HEK293 (cell line): ENCODE results near the gene YARS2.

Experiments
- GLIS2 ChIP-seq: fragments of 450-650 bp; formaldehyde crosslinking; IDR thresholded peaks from 2 replicates; pipeline ENCODE4 v1.5.1; 2016; ENCODE audit warnings: missing biosample characterization, missing genetic modification characterization
- KLF7 ChIP-seq: fragments of 450-650 bp; formaldehyde crosslinking; IDR thresholded peaks from 2 replicates; pipeline ENCODE4 v1.5.1; 2016; ENCODE audit warnings: missing biosample characterization, missing genetic modification characterization, borderline replicate concordance
- KLF9 ChIP-seq: fragments of 450-650 bp; formaldehyde crosslinking; IDR thresholded peaks from 2 replicates; pipeline ENCODE4 v1.5.1; 2016; ENCODE audit warnings: missing biosample characterization, missing genetic modification characterization, low read depth
- PRDM10 ChIP-seq: fragments of 450-650 bp; formaldehyde crosslinking; IDR thresholded peaks from 2 replicates; pipeline ENCODE4 v1.5.1; 2016; ENCODE audit warnings: missing biosample characterization, missing genetic modification characterization
- ZBTB1 ChIP-seq: fragments of 450-650 bp; formaldehyde crosslinking; IDR thresholded peaks from 2 replicates; pipeline ENCODE4 v1.5.1; 2016; ENCODE audit warnings: missing biosample characterization, missing genetic modification characterization
- ZBTB10 ChIP-seq: fragments of 450-650 bp; formaldehyde crosslinking; IDR thresholded peaks from 2 replicates; pipeline ENCODE4 v1.5.1; 2016; ENCODE audit warnings: missing biosample characterization, missing genetic modification characterization
- ZBTB11 ChIP-seq: fragments of 450-650 bp; formaldehyde crosslinking; conservative IDR thresholded peaks from 2 replicates; pipeline ENCODE4 v1.5.1; 2016; ENCODE audit warnings: low read depth, missing biosample characterization, missing genetic modification characterization
- ZBTB20 ChIP-seq: fragments of 450-650 bp; formaldehyde crosslinking; IDR thresholded peaks from 2 replicates; pipeline ENCODE4 v1.5.1; 2016; ENCODE audit warnings: missing biosample characterization, missing genetic modification characterization
- ZBTB48 ChIP-seq: fragments of 450-650 bp; formaldehyde crosslinking; IDR thresholded peaks from 2 replicates; pipeline ENCODE4 v1.5.1; 2016; ENCODE audit warnings: missing biosample characterization, missing genetic modification characterization
- ZBTB8A ChIP-seq: fragments of 450-650 bp; formaldehyde crosslinking; IDR thresholded peaks from 2 replicates; pipeline ENCODE4 v1.5.1; 2016; ENCODE audit warnings: missing biosample characterization, missing genetic modification characterization
- ZEB2 ChIP-seq: fragments of 450-650 bp; formaldehyde crosslinking; IDR thresholded peaks from 2 replicates; pipeline ENCODE4 v1.5.1; 2016; ENCODE audit warnings: missing biosample characterization, missing genetic modification characterization
- ZFP3 ChIP-seq: fragments of 450-650 bp; formaldehyde crosslinking; IDR thresholded peaks from 2 replicates; pipeline ENCODE4 v1.5.1; 2016; ENCODE audit warnings: low read depth, missing biosample characterization, missing genetic modification characterization
- ZNF132 ChIP-seq: fragments of 450-650 bp; formaldehyde crosslinking; IDR thresholded peaks from 2 replicates; pipeline ENCODE4 v1.5.1; 2017; ENCODE audit warnings: missing biosample characterization, missing genetic modification characterization, borderline replicate concordance
- ZNF16 ChIP-seq: fragments of 450-650 bp; formaldehyde crosslinking; IDR thresholded peaks from 2 replicates; pipeline ENCODE4 v1.5.1; 2016; ENCODE audit warnings: low read depth, missing biosample characterization, missing genetic modification characterization
- ZNF174 ChIP-seq: fragments of 450-650 bp; formaldehyde crosslinking; IDR thresholded peaks from 2 replicates; pipeline ENCODE4 v1.5.0; 2017; ENCODE audit warnings: missing biosample characterization, mild to moderate bottlenecking, missing genetic modification characterization
- ZNF184 ChIP-seq: fragments of 450-650 bp; IDR thresholded peaks from 2 replicates; pipeline ENCODE4 v1.5.1; 2018; ENCODE audit warnings: missing biosample characterization, mild to moderate bottlenecking, missing genetic modification characterization
- ZNF394 ChIP-seq: fragments of 450-650 bp; formaldehyde crosslinking; IDR thresholded peaks from 2 replicates; pipeline ENCODE4 v1.5.1; 2016; ENCODE audit warnings: missing biosample characterization, missing genetic modification characterization, mild to moderate bottlenecking, moderate library complexity, borderline replicate concordance
- ZNF449 ChIP-seq: fragments of 450-650 bp; formaldehyde crosslinking; IDR thresholded peaks from 2 replicates; pipeline ENCODE4 v1.5.1; 2017; ENCODE audit warnings: missing biosample characterization, mild to moderate bottlenecking, missing genetic modification characterization, moderate library complexity
- ZNF548 ChIP-seq: fragments of 450-650 bp; formaldehyde crosslinking; IDR thresholded peaks from 2 replicates; pipeline ENCODE4 v1.5.1; 2016; ENCODE audit warnings: missing biosample characterization, missing genetic modification characterization
- ZNF660 ChIP-seq: fragments of 450-650 bp; IDR thresholded peaks from 2 replicates; pipeline ENCODE4 v1.5.1; 2018; ENCODE audit warnings: missing biosample characterization, mild to moderate bottlenecking, missing genetic modification characterization
- ZNF664 ChIP-seq: fragments of 450-650 bp; formaldehyde crosslinking; IDR thresholded peaks from 2 replicates; pipeline ENCODE4 v1.5.1; 2016; ENCODE audit warnings: missing biosample characterization, missing genetic modification characterization
- ZNF747 ChIP-seq: fragments of 450-650 bp; formaldehyde crosslinking; IDR thresholded peaks from 2 replicates; pipeline ENCODE4 v1.5.1; 2016; ENCODE audit warnings: missing biosample characterization, missing genetic modification characterization
- ZNF76 ChIP-seq: fragments of 450-650 bp; formaldehyde crosslinking; IDR thresholded peaks from 2 replicates; pipeline ENCODE4; 2016; ENCODE audit warnings: low read depth, missing biosample characterization, missing genetic modification characterization, borderline replicate concordance
- ZNF768 ChIP-seq: fragments of 450-650 bp; formaldehyde crosslinking; IDR thresholded peaks from 2 replicates; pipeline ENCODE4 v1.5.1; 2018; ENCODE audit warnings: missing biosample characterization, mild to moderate bottlenecking, missing genetic modification characterization
- ZNF792 ChIP-seq: fragments of 450-650 bp; formaldehyde crosslinking; IDR thresholded peaks from 2 replicates; pipeline ENCODE4 v1.5.1; 2016; ENCODE audit warnings: missing biosample characterization, missing genetic modification characterization
- ZSCAN18 ChIP-seq: fragments of 450-650 bp; formaldehyde crosslinking; IDR thresholded peaks from 2 replicates; pipeline ENCODE4 v1.5.1; 2016; ENCODE audit warnings: missing biosample characterization, missing genetic modification characterization
- ZSCAN23 ChIP-seq: fragments of 450-650 bp; formaldehyde crosslinking; IDR thresholded peaks from 2 replicates; pipeline ENCODE4 v1.5.1; 2016; ENCODE audit warnings: missing biosample characterization, missing genetic modification characterization
- ZXDB ChIP-seq: fragments of 450-650 bp; formaldehyde crosslinking; IDR thresholded peaks from 2 replicates; pipeline ENCODE4 v1.5.1; 2016; ENCODE audit warnings: missing biosample characterization, missing genetic modification characterization

The YARS2 gene

GRCh38 chr12:32755051-32755653, 545 bp downstream of the YARS2 start (continued):
- peak; percentile 11; the same call in 1 of the 2 replicates for TF ChIP-seq ZNF449 (tag by site-specific recombination)
- TF ChIP-seq ZNF768: peak; percentile 3; the same call in 1 of the 2 replicates
- TF ChIP-seq ZSCAN18 (tag by site-specific recombination): 0 out of 2 replicates have a peak, but pooled peaks have one; percentile 10
- TF ChIP-seq GLIS2 (tag by site-specific recombination): peak; percentile 63
- peak; percentile 90 for TF ChIP-seq ZNF394 (tag by site-specific recombination)
- TF ChIP-seq ZNF548 (tag by site-specific recombination): no peak
- no peak for TF ChIP-seq ZNF174
- 0 out of 2 replicates have a peak, but pooled peaks have one; percentile 23 for TF ChIP-seq ZBTB1 (tag by site-specific recombination)
- TF ChIP-seq ZBTB20 (tag by site-specific recombination): peak; percentile 40
- TF ChIP-seq ZNF132: no peak
- TF ChIP-seq KLF9 (tag by site-specific recombination): no peak
- TF ChIP-seq ZNF184: peak; percentile 62; the same call in 1 of the 2 replicates
- TF ChIP-seq ZXDB (tag by site-specific recombination): 0 out of 2 replicates have a peak, but pooled peaks have one; percentile 48
- no peak for TF ChIP-seq ZBTB48 (tag by site-specific recombination)
- peak; percentile 92 for TF ChIP-seq ZBTB11 (tag by site-specific recombination)
- no peak for TF ChIP-seq ZNF76
- no peak for TF ChIP-seq ZNF792
- TF ChIP-seq PRDM10 (tag by site-specific recombination): peak; percentile 14; the same call in 1 of the 2 replicates
- TF ChIP-seq ZBTB8A (tag by site-specific recombination): no peak
- TF ChIP-seq ZSCAN23: no peak
- no peak for TF ChIP-seq ZNF664 (tag by site-specific recombination)
- TF ChIP-seq ZNF747 (tag by site-specific recombination): no peak
- peak; percentile 24; the same call in 1 of the 2 replicates for TF ChIP-seq ZBTB10 (tag by site-specific recombination)
- no peak; the same call in 1 of the 2 replicates for TF ChIP-seq KLF7 (tag by site-specific recombination)
- TF ChIP-seq ZEB2 (tag by site-specific recombination): peak; percentile 68
- peak; percentile 91 for TF ChIP-seq ZNF660 (tag by site-specific recombination)
- no peak for TF ChIP-seq ZFP3 (tag by site-specific recombination)
- no peak for TF ChIP-seq ZNF16 (tag by site-specific recombination)
